ENCODE measurements around the gene PRDM4.

DNA sequence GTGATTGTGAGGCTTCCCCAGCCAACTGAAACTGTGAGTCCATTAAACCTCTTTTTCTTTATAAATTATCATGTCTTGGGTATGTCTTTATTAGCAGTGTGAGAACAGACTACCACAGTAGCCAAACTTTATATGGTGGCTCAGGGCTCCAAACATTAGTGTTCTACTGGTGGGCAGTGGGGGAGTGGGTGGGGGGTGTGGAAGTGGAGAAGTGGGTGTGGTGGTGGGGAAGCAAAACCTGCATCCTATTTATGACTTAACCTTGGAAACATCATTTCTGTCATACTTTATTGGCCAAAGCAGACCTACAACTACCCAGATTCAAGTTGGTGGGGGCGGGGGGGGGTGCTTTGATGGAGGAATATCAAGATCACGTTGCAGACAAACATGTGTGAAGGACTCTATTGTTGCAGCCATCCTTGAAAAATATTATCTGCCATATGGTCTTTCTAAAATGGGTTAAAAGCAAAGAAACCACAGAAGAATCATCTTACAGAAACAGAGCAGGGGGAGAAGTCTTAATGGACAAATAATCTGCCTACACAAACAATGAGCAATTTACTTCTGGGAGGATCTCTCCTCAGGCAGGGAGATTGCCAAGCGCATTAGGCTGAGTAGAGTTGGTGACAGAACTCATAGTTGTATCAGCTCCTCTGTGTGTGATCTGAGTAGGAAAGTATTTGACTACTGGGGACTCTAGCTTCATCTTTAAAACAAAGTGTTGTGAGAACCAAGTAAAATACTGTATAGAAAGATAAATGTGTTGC is 76.7 kb downstream of the PRDM4 start:
- TF ChIP-seq, protein P1, sequence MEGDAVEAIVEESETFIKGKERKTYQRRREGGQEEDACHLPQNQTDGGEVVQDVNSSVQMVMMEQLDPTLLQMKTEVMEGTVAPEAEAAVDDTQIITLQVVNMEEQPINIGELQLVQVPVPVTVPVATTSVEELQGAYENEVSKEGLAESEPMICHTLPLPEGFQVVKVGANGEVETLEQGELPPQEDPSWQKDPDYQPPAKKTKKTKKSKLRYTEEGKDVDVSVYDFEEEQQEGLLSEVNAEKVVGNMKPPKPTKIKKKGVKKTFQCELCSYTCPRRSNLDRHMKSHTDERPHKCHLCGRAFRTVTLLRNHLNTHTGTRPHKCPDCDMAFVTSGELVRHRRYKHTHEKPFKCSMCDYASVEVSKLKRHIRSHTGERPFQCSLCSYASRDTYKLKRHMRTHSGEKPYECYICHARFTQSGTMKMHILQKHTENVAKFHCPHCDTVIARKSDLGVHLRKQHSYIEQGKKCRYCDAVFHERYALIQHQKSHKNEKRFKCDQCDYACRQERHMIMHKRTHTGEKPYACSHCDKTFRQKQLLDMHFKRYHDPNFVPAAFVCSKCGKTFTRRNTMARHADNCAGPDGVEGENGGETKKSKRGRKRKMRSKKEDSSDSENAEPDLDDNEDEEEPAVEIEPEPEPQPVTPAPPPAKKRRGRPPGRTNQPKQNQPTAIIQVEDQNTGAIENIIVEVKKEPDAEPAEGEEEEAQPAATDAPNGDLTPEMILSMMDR (IDR thresholded peaks at IDR 0.05; ENCODE audit: extremely low read depth in 1 of 2, insufficient read depth in 1 of 2, low read depth in 1 of 2, low read length in 2 of 2), result no peak
- no peak for TF ChIP-seq POLR2A (IDR thresholded peaks at IDR 0.05; ENCODE audit: low read depth, low read length)
- no peak for TF ChIP-seq POLR2AphosphoS5 (IDR thresholded peaks at IDR 0.05; ENCODE audit: insufficient read depth, low read depth, low read length)
- TF ChIP-seq MYC (IDR thresholded peaks at IDR 0.05; ENCODE audit: low read depth, low read length), result no peak
- TF ChIP-seq, protein P2, sequence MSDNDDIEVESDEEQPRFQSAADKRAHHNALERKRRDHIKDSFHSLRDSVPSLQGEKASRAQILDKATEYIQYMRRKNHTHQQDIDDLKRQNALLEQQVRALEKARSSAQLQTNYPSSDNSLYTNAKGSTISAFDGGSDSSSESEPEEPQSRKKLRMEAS (IDR thresholded peaks at IDR 0.05; ENCODE audit: insufficient read depth, insufficient read length), result no peak
- no peak for TF ChIP-seq EZH2 (IDR thresholded peaks at IDR 0.05; ENCODE audit: borderline replicate concordance, low read depth, low read length, severe bottlenecking)
- no peak for TF ChIP-seq JUN (IDR thresholded peaks at IDR 0.05; ENCODE audit: borderline replicate concordance, insufficient read depth, insufficient read length, low read depth)
- no peak for TF ChIP-seq FOS (IDR thresholded peaks at IDR 0.05; ENCODE audit: borderline replicate concordance, insufficient read depth, low read length)
